HG03342 (cell line): ENCODE results near the gene LARGE2.

ENCODE experiments used
- ATAC-seq: cut with Tn5 transposase; IDR thresholded peaks from one replicate; pipeline ENCODE4 v1.9.1; 2021; ENCODE audit warnings: mild to moderate bottlenecking, moderate library complexity; ENCODE audit not compliant: unreplicated experiment

LARGE2 gene

DNA sequence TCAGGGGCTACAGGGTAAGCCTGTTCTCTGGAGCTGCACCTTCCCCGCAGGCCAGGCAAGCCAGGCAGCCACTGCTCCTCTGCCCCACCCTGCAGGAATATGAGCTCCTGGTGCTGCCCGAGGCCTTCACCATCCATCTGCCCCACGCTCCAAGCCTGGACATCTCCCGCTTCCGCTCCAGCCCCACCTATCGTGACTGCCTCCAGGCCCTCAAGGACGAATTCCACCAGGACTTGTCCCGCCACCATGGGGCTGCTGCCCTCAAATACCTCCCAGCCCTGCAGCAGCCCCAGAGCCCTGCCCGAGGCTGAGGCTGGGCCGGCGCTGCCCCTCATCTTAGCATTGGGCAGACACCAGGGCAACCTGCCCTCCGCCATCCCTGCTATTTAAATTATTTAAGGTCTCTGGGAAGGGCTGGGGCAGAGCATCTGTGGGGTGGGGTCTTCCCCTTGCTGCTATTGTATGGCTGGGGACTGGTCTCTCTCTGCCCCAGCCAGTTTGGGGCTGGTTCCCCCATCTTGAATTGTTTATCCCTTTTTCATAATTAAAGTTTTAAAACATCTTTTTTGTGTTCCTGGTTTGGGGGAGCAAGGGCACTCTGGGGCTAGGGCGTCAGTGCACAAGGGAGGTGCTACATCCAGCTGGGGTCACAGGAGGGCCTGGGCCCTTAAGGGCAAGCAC is 6.2 kb downstream of the LARGE2 start:
- ATAC-seq, result no peak

DNA sequence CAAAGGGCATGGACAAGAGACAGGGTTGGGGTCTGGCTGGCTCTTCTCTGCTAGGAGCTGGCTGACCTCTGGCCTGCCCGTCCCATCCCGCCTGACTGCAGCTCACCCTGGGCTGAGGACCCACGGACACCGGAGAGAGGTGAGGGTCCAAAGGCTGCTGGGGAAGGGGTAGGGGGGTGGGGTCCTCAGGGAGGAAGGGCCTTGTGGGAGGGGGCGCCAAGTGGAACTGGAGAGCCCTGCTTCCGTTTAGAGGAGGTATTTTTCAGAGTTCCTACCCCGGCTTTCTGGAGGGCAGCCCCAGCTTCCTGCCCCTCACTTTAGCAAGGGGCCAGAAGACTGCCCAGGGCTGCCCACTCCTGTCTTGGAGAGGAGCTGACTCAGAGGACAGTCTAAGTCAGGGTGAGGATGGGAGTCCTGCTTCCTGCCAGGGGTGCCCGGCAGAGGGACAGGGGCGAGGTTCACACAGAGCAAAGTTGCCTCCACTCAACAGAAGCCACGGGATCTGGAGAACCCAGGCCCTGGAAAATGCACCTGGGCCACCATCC is 7.1 kb downstream of the LARGE2 start:
- ATAC-seq, result peak; percentile 2

DNA sequence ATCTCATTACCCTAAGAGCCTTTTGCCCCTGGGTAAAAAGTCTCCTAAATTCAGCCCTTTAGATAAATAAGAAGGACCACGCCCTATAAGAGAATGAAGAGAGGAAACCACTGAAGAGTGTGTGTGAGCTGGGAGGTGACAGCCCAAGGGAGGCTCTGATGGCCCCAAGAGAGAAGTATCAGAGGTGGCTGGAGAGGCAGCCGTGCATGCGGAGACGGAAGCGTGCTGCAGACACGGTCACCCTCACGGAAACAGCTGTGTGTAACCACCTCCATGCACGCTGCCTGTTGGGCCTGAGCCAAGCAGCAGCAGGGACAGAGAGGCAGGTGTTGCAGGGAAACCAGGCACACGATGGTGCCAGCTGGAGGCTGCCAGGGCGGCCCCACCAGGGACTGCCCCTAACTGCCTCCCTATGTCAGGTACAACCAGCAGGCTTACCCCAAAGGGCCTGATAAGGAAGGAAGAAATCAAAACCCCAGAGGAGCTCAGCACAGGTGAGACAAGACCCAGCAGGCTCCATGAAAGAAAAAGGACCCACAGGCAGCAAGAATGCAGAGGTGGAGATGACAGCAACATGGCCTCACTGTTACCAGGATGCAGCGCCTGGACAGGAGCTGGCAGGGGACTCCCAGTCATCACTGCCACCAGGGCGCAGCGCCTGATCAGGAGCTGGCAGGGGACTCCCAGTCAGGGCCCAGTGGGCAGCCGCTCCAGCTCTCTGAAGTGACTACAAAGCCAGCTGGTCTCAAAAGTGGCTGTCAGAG is 7.8 kb downstream of the LARGE2 start:
- ATAC-seq, result peak; percentile 92

DNA sequence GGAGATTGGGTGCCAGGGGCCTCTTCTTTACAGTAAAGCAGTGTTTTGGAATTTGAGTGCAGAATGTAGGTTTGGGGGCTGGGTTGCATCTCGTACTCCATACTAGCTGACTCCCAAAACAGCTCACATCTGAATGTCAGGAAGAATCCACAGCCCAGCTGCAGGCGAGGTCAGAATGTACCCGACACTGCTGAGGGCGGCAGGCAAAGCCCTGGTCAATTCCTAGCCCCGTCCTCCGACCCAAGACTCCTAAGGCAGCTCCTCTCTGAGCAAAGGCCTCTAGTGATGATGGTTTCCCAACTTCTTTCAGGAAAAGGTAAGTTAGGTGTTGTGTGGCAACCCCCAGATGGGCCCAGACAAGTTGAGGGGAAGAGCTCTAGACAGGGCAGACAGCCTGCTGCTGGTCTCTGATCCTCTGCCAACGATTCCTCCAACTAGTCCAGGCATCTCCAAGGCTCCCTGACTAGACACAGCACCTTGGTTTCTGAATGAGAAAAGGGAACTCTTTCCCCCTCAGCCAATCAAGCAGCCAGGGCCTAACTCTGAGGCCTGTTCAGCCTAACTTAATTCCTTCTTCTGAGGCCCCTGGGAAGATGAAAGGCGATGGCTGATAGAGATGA is 8.6 kb downstream of the LARGE2 start:
- no peak for ATAC-seq

DNA sequence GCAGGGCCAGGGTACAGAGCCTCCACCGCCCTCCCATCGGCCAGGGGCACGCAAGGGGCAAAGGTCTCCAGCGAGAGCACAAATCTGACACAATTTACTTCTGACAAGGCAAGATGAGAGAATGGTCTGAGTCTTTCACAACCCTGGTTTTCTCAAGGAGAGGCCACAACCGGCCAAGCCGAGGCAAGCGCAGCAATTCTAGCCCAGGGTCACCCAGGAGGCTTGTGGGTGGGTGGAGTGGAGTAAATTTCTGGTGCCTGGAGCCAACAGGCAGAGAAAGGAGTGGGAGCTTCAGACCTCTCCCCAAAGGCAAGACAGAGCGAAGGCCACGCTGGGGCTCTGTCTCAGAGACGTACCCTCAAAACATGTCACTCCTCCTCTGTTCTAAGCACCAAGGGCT is 9.3 kb downstream of the LARGE2 start:
- no peak for ATAC-seq

DNA sequence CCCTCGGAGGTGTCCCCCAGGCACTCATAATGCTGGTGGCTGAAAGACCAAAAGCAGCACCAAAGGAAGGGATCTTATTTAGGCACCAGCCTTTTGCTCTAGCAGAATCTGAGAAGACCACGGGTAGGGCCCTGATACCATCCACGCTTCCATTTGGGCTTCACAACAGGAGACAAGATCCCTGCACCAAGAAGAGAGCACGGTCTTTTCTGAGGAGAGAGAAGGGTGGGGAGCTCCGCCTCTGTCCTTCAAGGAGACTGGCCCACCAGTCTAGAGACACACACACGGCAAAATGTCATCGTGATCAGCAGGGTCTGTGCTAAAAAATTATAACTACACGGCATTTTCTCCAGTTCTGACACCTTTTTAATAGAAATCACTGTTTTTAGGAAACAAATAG is 9.8 kb downstream of the LARGE2 start:
- ATAC-seq, result no peak

DNA sequence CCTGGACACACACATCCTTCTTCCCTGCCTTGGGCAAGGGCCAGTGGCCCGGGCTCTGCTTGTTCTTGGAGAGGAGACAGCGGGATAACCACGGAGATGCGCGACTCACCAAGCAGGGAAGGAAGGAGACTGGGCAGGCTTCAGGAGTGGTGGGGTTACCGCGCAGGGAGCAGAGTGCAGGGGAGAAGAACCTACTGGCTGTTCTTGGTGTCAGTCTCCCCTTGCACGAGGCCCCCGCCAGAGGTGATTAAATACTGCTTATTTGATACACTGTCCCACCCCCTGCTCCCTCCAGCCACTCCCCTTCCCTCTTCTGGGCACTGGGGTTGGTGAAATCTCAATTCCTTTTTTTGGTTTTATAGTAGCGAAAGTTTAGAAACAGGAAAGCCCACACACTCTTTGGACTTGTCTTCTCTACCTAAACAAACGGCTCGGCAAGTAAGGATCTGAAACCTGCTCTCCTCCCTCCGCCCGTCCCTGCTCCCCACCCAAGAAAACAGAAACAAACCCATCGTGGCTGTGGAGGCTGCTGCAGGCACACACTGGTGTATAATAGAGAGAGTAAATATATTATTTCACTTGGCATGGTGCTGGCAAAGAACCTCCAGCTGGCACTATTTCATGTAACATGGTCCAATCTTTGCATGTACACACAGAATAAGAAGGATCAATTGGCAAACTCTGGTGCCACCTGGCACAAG is 10.8 kb downstream of the LARGE2 start:
- no peak for ATAC-seq

DNA sequence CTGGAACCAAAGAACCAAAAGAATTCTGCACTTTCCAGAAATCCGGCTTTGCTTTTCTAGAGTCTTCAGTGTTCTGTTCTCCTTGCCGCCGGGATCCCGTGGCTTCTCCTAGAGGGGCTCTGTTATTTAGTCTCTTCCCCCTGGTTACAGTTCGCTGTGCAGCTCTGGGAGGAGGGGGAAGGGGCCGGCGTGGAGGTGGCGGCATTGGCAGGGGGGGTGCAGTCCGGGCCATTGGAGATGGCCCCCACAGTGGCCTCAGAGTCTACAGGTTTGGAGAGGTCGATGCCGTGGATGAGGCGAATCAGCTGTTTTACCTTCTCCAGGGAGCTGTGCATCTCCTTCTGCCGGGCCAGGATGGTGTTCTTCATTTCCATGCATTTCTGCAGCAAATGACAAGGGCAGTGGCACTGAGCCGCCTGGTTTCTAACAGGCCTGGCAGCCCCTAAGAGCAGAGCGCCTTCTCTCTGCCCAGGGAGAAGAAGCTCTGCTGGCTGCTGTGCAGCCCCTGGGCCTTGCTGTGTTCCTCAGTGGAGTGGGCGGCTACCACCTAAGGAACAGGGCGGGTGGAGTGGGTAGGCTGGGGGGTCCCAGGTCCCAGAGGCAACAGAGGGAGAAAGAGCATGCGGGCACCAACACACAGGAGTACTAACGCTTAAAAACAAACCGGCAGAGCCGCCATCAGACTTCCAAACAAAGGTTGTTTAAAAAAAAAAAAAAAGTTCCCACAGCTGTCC is 11.6 kb downstream of the LARGE2 start:
- ATAC-seq, result no peak

DNA sequence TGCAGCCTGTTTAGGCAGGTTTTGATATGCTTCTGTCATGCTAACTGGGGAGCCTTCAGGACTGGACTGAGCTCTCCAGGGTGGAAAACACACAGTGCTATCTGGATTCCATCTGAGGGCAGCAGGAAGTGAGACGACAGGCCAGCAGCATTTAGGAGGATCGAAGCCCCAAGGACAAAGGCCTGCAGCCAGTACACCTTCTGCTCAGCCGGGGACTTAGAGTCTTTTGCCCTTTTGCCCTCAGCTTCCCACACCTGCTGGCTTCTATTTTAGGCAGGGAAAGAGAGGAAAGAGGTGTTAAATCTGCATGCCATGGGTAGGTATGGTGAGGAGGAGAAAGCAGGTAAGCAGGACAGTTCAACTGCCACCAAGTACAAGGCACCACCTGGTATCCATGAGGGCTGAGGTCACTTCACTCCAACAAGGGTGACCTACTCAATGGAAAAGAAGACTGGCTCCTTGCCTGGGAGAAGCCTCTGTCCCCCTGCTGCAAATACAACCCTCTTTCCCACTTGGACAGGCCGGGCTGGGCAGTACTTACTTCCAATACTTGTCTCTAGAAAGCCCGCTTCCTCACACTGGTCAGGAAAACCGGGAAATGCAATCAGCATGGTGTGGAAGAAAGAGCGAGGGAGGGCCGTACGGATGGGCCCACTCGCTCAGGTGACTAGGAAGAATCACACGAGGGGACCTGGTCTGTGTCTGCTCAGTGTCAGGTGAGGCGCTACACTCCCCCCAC is 12.3 kb downstream of the LARGE2 start:
- no peak for ATAC-seq

DNA sequence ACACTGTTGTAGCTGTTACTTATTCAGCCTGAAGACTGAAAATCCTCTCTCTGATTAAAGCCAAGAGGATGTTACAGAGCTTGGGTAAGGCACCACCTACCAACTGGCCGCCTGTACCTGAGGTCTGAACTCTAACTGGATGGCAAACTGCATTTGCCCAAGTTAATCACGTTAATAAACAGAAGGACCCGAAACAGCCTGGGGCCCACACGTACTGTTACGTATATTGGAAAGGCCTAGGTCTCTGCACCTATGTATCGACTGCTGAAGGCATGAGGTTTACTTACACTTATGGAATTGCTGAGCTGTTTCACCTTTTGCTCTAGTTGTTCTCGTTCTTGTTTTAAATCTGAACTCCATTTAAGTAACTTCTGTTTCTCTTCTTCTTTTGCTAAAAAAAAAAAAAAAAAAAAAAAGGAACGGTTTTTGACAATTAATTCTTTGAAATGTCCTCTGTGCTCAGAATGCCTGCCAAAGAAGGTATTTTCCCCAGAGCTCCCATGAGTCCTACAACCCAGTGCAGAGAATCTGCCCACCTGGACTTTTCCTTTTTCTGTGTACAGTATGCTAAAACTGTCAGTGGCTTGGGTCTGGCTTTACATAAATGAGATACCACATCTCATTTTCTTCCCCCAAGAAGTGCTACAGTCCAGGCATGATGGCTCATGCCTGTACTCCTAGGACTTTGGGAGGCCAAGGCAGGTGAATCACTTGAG is 13.1 kb downstream of the LARGE2 start:
- no peak for ATAC-seq

DNA sequence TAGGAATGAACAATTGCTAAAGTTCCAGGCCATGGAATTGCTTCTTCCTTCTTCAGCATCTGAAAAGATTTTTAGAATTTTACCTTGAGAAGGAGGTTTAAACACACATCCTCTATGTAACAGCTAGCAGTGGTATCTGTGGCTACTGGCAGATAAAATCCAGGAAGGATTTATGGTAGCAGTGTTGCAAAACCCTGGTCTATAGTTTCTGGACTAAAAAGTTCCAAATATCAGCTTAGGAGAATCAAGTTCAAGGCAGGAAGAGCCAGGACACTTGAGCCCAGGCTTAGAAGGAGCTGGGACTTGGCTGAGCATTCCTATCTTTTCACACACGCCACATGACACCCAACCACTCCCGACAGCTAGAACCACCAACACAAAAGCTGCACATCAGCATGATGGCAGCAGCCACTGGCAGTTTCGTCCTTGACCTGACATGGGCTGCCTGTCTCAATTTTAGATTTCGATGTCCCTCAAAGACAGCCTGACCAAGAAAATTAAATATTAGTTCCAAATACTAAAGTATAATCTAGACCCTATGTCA is 14.1 kb downstream of the LARGE2 start:
- ATAC-seq, result no peak

DNA sequence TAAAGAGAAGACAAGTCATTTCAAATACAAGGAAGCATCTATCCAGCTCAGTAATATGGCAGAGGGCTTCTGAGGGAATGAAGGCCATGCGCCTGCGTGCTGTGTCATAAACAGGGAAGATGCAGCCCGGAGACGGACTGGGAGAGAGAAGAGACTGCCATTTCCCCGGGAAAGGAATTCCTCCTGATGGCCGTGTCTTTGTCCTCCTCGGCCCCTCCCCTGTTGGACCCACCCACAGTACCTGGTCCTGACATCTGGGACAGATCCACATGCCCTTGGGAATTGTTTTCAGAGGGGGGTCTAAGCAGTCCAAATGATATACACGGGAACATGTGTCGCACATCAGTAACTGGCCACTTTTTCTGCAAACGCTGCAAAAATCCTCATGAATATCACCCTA is 15.5 kb downstream of the LARGE2 start:
- ATAC-seq, result no peak

DNA sequence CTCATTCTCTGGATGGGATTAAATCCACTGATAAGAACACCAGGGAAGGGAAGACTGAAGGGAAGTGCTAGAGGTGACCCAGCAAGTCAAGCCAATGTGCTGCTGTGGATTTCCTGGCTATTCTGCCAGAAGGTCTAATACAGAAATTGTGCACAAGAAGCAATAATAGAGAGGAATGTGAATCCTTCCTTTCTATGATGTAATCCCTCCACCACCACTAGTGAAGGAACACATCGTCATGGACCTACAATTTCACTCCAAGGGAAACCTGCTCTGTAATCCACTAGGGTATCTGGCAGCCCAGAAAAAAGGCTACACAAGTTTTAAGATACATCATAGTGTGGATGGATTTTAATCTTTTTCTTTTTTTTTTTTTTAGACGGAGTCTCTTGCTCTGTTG is 17.4 kb downstream of the LARGE2 start:
- no peak for ATAC-seq

DNA sequence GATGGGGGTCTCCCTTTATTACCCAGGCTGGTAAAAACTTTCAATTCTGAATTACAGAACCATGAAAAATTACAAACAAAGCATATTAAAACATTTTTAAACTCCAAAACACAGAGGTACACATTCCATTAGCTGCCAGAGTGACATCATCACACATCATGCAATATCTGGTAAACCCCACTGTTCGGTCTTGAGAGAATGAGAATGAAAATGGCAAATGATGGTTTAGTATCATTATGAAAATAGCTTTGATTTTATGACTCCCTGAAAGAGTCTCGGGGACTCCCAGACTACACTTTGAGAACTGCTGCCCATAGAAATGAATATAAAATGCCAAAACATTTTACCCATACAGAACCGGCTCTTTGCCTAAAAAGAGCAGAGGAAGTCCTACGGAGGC is 18.8 kb downstream of the LARGE2 start:
- no peak for ATAC-seq

DNA sequence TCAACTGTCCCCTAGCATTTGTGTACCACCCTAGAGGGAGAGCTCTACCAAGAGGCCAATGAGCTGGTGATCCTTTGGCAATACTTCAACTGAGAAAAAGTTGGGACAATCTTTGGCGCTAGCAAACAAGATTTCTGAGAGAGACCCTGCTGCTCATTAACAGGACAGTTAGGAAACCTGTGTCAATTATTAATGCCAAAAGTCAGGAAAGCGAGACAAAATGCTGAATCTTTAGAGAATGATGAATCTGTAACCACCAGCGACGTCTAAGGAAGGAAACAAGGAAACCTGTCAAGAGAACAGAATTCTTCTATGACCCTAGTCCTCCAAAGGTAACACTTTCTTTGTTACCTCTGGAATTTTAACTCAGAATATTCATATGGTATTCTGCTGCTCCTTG is 19.9 kb downstream of the LARGE2 start:
- no peak for ATAC-seq

DNA sequence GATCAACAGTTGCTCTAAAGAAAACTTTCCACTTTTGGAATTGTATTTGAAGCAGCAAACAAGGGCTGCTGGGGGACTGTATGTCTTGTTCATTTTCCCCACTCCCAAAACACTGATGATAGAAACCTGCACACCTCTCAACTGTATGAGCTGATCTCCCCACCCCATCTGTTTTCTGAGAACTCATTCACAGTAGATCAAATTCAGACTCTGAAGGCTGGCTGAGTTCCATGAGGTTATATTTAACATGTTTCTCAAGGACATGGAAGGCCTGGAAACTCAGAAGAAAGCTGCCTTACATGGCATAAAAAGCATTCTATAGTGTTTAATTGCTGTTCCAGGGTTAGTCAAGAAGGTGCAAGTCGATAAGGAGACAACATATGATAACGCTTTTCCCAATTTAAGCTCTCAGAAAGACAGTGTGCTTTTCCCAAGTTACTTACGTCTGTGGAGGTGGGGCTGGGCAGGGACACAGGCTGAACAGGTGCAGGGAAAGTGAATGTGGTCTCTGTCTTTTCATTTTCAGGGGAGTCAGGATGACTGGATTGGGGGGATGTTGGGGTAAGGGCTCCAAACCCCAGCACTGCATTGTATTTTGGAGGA is 23.0 kb downstream of the LARGE2 start:
- no peak for ATAC-seq

DNA sequence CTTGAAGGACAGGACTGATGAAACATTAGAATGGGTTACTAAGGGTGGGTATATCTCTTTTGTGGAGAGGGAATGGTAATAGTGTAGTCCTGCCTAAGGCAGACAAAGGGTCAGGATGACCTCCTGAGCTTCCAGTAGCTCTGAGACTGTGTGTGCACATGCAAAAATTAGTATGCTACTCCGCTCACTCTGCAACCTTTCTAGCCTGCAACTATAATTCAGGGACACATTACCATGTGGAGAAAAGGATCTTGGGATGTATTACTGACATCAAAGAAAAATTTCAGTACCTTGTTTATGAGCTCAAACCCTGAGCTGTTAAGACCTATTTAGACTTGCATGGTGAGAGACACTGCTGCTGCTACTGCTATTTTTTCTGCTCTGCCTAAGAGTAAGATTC is 25.4 kb downstream of the LARGE2 start:
- ATAC-seq, result no peak

DNA sequence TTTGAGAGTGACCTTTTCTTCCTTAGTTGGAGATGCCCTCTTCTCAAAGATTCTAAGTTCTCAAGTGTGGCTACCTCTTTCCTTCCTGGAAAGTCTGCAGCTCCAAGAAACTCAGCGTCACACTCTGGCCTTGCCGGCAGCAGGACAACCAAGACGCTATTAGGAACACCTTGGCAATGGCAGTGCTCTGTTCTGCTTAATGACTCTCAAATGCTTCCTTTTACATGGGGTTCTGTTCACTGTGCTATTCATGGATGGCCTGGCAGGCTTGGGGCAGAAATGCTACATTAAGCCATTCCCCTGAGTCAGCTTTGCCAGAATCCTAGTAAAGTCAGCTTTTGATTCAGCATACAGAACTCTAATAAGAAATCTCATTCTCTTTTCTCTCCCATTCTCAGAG is 25.9 kb downstream of the LARGE2 start:
- ATAC-seq, result no peak

DNA sequence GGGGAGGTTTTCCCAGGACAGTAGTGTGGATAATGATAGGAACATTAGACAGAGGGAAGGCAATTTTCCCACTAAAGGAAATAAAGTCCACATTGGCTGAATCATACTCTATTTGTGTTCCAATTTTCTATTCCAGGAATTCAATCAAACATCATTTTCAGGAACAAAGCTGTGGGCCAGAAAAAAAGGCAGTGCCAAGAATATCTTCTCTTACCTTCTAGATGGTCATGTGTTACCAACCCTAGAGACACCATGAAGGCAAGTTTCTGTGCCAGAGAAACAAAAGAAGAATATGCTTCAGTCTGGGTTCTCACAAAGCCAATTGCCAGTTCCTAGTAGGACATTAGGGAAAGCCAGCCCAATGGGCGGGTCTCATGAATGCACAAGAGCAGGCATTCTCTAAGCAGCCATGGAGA is 27.5 kb downstream of the LARGE2 start:
- no peak for ATAC-seq
